ENCODE data around the gene CIDEA. TPM values are rescaled to one million over a fixed set of nuclear protein-coding genes. Genes with fewer than 3 reads are reported as not detected.

CIDEA gene
- polyA plus RNA-seq, 2 donors, result 0.79 to 2.1 TPM

DNA sequence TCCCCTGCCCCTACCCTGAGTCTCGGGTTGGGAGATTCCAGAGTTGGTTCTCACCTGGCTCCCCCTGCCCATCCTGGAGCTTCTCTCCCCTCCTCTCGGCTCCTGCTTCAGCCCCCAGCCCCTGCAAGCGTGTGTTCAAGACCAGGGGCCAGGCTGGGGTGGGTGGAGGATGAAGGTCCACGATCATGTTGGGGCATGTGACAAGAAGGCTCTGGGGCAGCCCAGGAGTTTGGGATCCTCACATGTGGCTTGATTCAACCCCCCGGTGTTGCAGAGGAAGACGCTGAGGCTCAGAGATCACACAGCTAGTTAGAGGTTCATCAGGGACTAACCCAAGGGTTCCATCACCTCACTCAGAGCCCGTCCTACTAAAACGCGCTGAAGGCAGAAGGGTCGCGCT, 39.7 kb downstream of the CIDEA start:
- Histone ChIP-seq H3K36me3 (ENCODE audit: control insufficient read depth in 2 of 2, insufficient read depth in 2 of 2, low read length in 1 of 2) (no peaks in the 10 kb centered on the region), H3K4me1 (ENCODE audit: control insufficient read depth in 2 of 2, insufficient read depth in 2 of 2, low read length in 1 of 2) (no peaks in the 10 kb centered on the region), H3K27me3 (ENCODE audit: control insufficient read depth in 1 of 2, insufficient read depth in 2 of 2, low read length in 2 of 2) (no peaks in the 10 kb centered on the region), H3K9me3 (ENCODE audit: control insufficient read depth in 2 of 2, insufficient read depth in 1 of 2, low read depth in 1 of 2, low read length in 1 of 2) (no peaks in the 10 kb centered on the region), H3K4me3 (ENCODE audit: low read depth in 1 of 2, low read length in 2 of 2) (no peak overlapping the region), H3K27ac (ENCODE audit: low read depth in 2 of 2, low read length in 1 of 2) (no peak overlapping the region)
- 76 to 77% methylated on average over 11 of the region's 11 CpGs for WGBS, 2 donors

GRCh38 chr18:12295389-12296086, 41.4 kb downstream of the CIDEA start:
- Histone ChIP-seq H3K4me1 (ENCODE audit: control insufficient read depth in 2 of 2, insufficient read depth in 2 of 2, low read length in 1 of 2) (no peaks in the 10 kb centered on the region), H3K27ac (ENCODE audit: low read depth in 2 of 2, low read length in 1 of 2) (no peak overlapping the region), H3K9me3 (ENCODE audit: control insufficient read depth in 2 of 2, insufficient read depth in 1 of 2, low read depth in 1 of 2, low read length in 1 of 2) (no peaks in the 10 kb centered on the region), H3K36me3 (ENCODE audit: control insufficient read depth in 2 of 2, insufficient read depth in 2 of 2, low read length in 1 of 2) (no peaks in the 10 kb centered on the region), H3K4me3 (ENCODE audit: low read depth in 1 of 2, low read length in 2 of 2) (no peak overlapping the region), H3K27me3 (ENCODE audit: control insufficient read depth in 1 of 2, insufficient read depth in 2 of 2, low read length in 2 of 2) (no peaks in the 10 kb centered on the region)
- WGBS, 2 donors, result 87 to 88% methylated on average over 18 of the region's 18 CpGs

DNA sequence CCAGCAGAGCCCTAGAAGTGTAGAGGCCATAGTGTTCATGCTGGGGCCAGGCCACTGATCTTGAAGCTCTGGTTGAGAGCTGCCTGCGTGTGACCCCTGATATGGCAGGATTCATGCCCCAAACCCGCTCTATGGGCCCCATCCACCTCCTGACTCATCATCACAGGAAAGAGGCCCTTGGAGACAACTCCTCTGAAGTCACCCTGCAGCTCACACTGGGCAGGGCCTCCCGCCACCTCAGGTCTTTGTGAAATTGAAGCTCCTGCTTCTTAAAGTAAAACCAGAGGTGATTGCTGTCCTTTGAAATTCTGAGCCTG, 41.9 kb downstream of the CIDEA start:
- H3K27ac ChIP-seq (ENCODE audit: low read depth in 2 of 2, low read length in 1 of 2), result no peak overlapping the region
- no peaks in the 10 kb centered on the region for H3K4me1 ChIP-seq (ENCODE audit: control insufficient read depth in 2 of 2, insufficient read depth in 2 of 2, low read length in 1 of 2)
- no peaks in the 10 kb centered on the region for H3K27me3 ChIP-seq (ENCODE audit: control insufficient read depth in 1 of 2, insufficient read depth in 2 of 2, low read length in 2 of 2)
- WGBS, 2 donors, result 83 to 86% methylated on average over 3 of the region's 3 CpGs
- no peaks in the 10 kb centered on the region for H3K9me3 ChIP-seq (ENCODE audit: control insufficient read depth in 2 of 2, insufficient read depth in 1 of 2, low read depth in 1 of 2, low read length in 1 of 2)
- H3K36me3 ChIP-seq (ENCODE audit: control insufficient read depth in 2 of 2, insufficient read depth in 2 of 2, low read length in 1 of 2), result no peaks in the 10 kb centered on the region
- H3K4me3 ChIP-seq (ENCODE audit: low read depth in 1 of 2, low read length in 2 of 2), result no peak overlapping the region

DNA sequence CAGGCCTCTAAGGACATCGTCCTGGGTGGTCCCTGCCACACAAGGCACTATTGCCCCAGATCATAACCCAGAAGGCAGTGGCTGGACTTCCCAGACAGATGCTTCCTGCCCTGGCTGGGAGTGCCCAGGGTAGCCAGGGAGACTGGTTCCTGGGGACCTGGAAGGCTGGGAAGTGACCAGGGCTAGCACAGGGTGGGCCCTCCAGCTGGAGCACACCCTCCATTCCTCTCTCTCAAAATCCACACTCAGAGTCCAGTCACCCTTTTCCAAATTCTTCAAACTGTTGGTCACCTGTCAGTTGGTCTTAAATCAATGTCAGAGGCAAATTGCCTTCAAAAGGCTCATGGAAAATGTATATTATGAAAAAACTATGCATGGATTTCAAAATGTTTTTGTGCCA, 42.3 kb downstream of the CIDEA start:
- Histone ChIP-seq H3K4me1 (ENCODE audit: control insufficient read depth in 2 of 2, insufficient read depth in 2 of 2, low read length in 1 of 2) (no peaks in the 10 kb centered on the region), H3K9me3 (ENCODE audit: control insufficient read depth in 2 of 2, insufficient read depth in 1 of 2, low read depth in 1 of 2, low read length in 1 of 2) (no peaks in the 10 kb centered on the region), H3K27me3 (ENCODE audit: control insufficient read depth in 1 of 2, insufficient read depth in 2 of 2, low read length in 2 of 2) (no peaks in the 10 kb centered on the region), H3K27ac (ENCODE audit: low read depth in 2 of 2, low read length in 1 of 2) (no peak overlapping the region), H3K36me3 (ENCODE audit: control insufficient read depth in 2 of 2, insufficient read depth in 2 of 2, low read length in 1 of 2) (no peaks in the 10 kb centered on the region), H3K4me3 (ENCODE audit: low read depth in 1 of 2, low read length in 2 of 2) (no peak overlapping the region)
- 86 to 88% methylated on average over 1 of the region's 1 CpG for WGBS, 2 donors

DNA sequence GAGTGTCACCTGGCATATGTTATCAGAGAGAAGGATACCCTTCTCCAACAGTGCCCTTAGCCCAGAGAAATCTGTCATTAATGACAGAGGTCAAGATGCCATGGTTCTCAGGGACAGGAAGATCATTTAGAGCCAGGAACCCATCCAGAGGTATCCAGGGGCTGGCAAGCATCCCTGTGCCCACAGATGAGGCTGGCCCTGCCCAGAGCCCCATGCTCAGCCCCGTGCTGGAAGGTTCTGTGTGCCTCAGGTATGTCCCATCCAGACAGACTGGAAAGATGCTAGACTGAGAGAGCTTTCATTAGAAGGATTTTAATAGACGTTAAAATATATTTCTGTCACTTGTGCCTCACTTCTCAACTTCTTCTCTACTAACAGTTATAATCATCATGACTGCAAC, 45.7 kb downstream of the CIDEA start:
- Histone ChIP-seq H3K36me3 (ENCODE audit: control insufficient read depth in 2 of 2, insufficient read depth in 2 of 2, low read length in 1 of 2) (no peaks in the 10 kb centered on the region), H3K4me3 (ENCODE audit: low read depth in 1 of 2, low read length in 2 of 2) (no peak overlapping the region)
- WGBS, 2 donors, result 76 to 81% methylated on average over 2 of the region's 2 CpGs

GRCh38 chr18:12301263-12302005, 47.3 kb downstream of the CIDEA start:
- no peaks in the 10 kb centered on the region for H3K9me3 ChIP-seq (ENCODE audit: control insufficient read depth in 2 of 2, insufficient read depth in 1 of 2, low read depth in 1 of 2, low read length in 1 of 2)
- no peaks in the 10 kb centered on the region for H3K36me3 ChIP-seq (ENCODE audit: control insufficient read depth in 2 of 2, insufficient read depth in 2 of 2, low read length in 1 of 2)
- no peak overlapping the region for H3K27ac ChIP-seq (ENCODE audit: low read depth in 2 of 2, low read length in 1 of 2)
- 86 to 87% methylated on average over 13 of the region's 13 CpGs for WGBS, 2 donors
- no peaks in the 10 kb centered on the region for H3K27me3 ChIP-seq (ENCODE audit: control insufficient read depth in 1 of 2, insufficient read depth in 2 of 2, low read length in 2 of 2)
- peaks cover 4 to 9% of the 10 kb centered on the region in 2 donors for H3K4me1 ChIP-seq (ENCODE audit: control insufficient read depth in 2 of 2, insufficient read depth in 2 of 2, low read length in 1 of 2)
- no peak overlapping the region for H3K4me3 ChIP-seq (ENCODE audit: low read depth in 1 of 2, low read length in 2 of 2)

More for the DNA sequence above, 45.7 kb downstream of the CIDEA start:
- Histone ChIP-seq H3K27me3 (ENCODE audit: control insufficient read depth in 1 of 2, insufficient read depth in 2 of 2, low read length in 2 of 2) (no peaks in the 10 kb centered on the region), H3K4me1 (ENCODE audit: control insufficient read depth in 2 of 2, insufficient read depth in 2 of 2, low read length in 1 of 2) (no peaks in the 10 kb centered on the region), H3K27ac (ENCODE audit: low read depth in 2 of 2, low read length in 1 of 2) (no peak overlapping the region), H3K9me3 (ENCODE audit: control insufficient read depth in 2 of 2, insufficient read depth in 1 of 2, low read depth in 1 of 2, low read length in 1 of 2) (no peaks in the 10 kb centered on the region)

GRCh38 chr18:12302391-12303147, 48.4 kb downstream of the CIDEA start:
- Histone ChIP-seq H3K4me3 (ENCODE audit: low read depth in 1 of 2, low read length in 2 of 2) (no peak overlapping the region), H3K36me3 (ENCODE audit: control insufficient read depth in 2 of 2, insufficient read depth in 2 of 2, low read length in 1 of 2) (no peaks in the 10 kb centered on the region), H3K27me3 (ENCODE audit: control insufficient read depth in 1 of 2, insufficient read depth in 2 of 2, low read length in 2 of 2) (no peaks in the 10 kb centered on the region), H3K4me1 (ENCODE audit: control insufficient read depth in 2 of 2, insufficient read depth in 2 of 2, low read length in 1 of 2) (peaks cover 8 to 9% of the 10 kb centered on the region in 2 donors), H3K27ac (ENCODE audit: low read depth in 2 of 2, low read length in 1 of 2) (no peak overlapping the region), H3K9me3 (ENCODE audit: control insufficient read depth in 2 of 2, insufficient read depth in 1 of 2, low read depth in 1 of 2, low read length in 1 of 2) (no peaks in the 10 kb centered on the region)
- WGBS, 2 donors, result 84% methylated on average over 14 of the region's 14 CpGs

DNA sequence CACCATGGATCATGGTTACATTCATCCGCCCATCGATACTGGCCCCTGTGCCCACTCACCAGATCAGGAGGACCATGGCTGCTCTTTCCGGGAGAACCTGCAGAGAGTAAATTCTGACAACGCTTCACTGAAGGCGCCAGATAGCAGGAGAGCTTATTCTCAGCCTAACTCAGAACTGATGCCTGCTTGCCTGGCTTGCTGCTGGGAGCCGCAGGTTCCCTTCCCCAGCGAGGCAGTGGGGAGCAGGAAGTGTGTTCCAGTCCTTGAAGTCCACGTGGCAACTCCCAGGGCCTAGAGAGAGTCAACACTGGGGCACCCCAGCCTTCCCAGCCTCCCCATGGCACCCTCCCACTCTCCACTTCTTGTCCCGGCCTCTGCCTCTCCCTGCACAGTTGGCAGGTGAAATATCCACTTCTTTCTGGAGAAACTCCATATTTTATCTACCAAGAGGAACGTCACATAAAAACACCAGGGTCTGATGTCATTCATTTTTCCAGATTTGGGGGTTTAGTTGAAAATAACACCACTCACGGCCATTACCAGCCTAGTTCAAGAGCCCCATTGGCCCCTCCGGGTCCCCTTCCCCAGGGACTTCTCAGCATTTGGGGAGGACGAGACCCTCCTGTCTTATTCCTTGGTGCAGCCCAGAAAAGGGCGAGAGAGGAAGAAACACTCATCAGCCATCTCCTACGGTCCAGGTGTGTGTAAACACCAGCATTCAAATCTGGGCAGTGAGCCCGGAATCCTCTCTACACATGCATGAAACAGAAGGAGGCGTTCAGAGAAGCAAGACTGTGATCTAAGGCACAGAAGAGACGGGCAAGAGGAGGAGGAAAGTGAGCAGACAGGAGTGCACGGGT, 50.4 kb downstream of the CIDEA start:
- Histone ChIP-seq H3K4me1 (ENCODE audit: control insufficient read depth in 2 of 2, insufficient read depth in 2 of 2, low read length in 1 of 2) (peaks cover 8 to 9% of the 10 kb centered on the region in 2 donors), H3K27ac (ENCODE audit: low read depth in 2 of 2, low read length in 1 of 2) (peak overlapping the region in 1 of 2 donors; percentile 67), H3K4me3 (ENCODE audit: low read depth in 1 of 2, low read length in 2 of 2) (no peak overlapping the region), H3K36me3 (ENCODE audit: control insufficient read depth in 2 of 2, insufficient read depth in 2 of 2, low read length in 1 of 2) (no peaks in the 10 kb centered on the region), H3K9me3 (ENCODE audit: control insufficient read depth in 2 of 2, insufficient read depth in 1 of 2, low read depth in 1 of 2, low read length in 1 of 2) (no peaks in the 10 kb centered on the region), H3K27me3 (ENCODE audit: control insufficient read depth in 1 of 2, insufficient read depth in 2 of 2, low read length in 2 of 2) (no peaks in the 10 kb centered on the region)
- 60 to 63% methylated on average over 19 of the region's 19 CpGs for WGBS, 2 donors

DNA sequence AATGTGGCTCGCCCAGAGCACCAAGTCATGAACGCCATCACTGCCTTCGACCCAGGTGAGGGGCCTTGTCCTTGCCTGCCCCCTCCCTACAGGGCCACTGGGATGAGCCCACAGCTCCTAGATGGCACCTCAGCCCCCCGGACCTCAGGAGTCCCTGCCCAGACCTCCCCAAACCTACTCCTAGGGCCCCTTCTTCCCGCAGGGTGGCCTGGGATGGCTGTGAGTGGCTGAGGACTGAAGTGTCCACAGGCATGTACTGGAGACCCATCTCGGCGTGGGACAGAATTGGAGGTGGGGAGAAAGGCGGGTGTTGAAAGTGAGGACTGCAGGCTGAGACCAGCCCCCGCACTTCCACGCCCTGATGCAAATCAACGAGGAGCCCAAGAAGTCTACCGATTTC, 51.0 kb downstream of the CIDEA start:
- no peaks in the 10 kb centered on the region for H3K36me3 ChIP-seq (ENCODE audit: control insufficient read depth in 2 of 2, insufficient read depth in 2 of 2, low read length in 1 of 2)
- 69 to 75% methylated on average over 12 of the region's 12 CpGs for WGBS, 2 donors
- no peaks in the 10 kb centered on the region for H3K27me3 ChIP-seq (ENCODE audit: control insufficient read depth in 1 of 2, insufficient read depth in 2 of 2, low read length in 2 of 2)
- peaks cover 8 to 9% of the 10 kb centered on the region in 2 donors for H3K4me1 ChIP-seq (ENCODE audit: control insufficient read depth in 2 of 2, insufficient read depth in 2 of 2, low read length in 1 of 2)
- H3K9me3 ChIP-seq (ENCODE audit: control insufficient read depth in 2 of 2, insufficient read depth in 1 of 2, low read depth in 1 of 2, low read length in 1 of 2), result no peaks in the 10 kb centered on the region
- peak overlapping the region in 1 of 2 donors; percentile 67 for H3K27ac ChIP-seq (ENCODE audit: low read depth in 2 of 2, low read length in 1 of 2)
- no peak overlapping the region for H3K4me3 ChIP-seq (ENCODE audit: low read depth in 1 of 2, low read length in 2 of 2)

Data from esophagus (tissue), 2 donors.